H9 (cell line): Measurements from ENCODE around the gene DCPS. TPM values are rescaled to one million over a fixed set of nuclear protein-coding genes. Genes with fewer than 3 reads are reported as not detected.

Experiments used
- DNase-seq: peaks from one replicate; pipeline ENCODE4 v3.0.0-alpha.2; 2017
- H2AFZ ChIP-seq: one replicate; pipeline ENCODE4 v1.6.1; 2013; ENCODE audit warnings: mild to moderate bottlenecking, low read length, control low read depth, moderate library complexity
- H2AK5ac ChIP-seq: 2 replicates; pipeline ENCODE4 v1.6.1; 2013; ENCODE audit warnings: low read length, control low read depth, mixed read lengths; ENCODE audit not compliant: insufficient read length
- H2BK120ac ChIP-seq: one replicate; pipeline ENCODE4 v1.6.1; 2013; ENCODE audit warnings: low read depth, mild to moderate bottlenecking, low read length, control low read depth, inconsistent platforms; ENCODE audit not compliant: poor library complexity, severe bottlenecking
- H2BK12ac ChIP-seq: 2 replicates; pipeline ENCODE4 v1.6.1; 2013; ENCODE audit warnings: low read length, control low read depth, mixed read lengths, low read depth; ENCODE audit not compliant: insufficient read length
- H2BK15ac ChIP-seq: 2 replicates; pipeline ENCODE4 v1.6.1; 2013; ENCODE audit warnings: low read depth, low read length, control low read depth
- H2BK20ac ChIP-seq: one replicate; pipeline ENCODE4 v1.6.1; 2013; ENCODE audit warnings: low read depth, mild to moderate bottlenecking, low read length, control low read depth, inconsistent platforms; ENCODE audit not compliant: poor library complexity, severe bottlenecking
- H2BK5ac ChIP-seq: 2 replicates; pipeline ENCODE4 v1.6.1; 2013; ENCODE audit warnings: low read length, control low read depth, mixed read lengths; ENCODE audit not compliant: insufficient read length
- H3K14ac ChIP-seq: 2 replicates; pipeline ENCODE4 v1.6.1; 2013; ENCODE audit warnings: low read length, control low read depth; ENCODE audit not compliant: insufficient read depth
- H3K18ac ChIP-seq: 2 replicates; pipeline ENCODE4 v1.6.1; 2013; ENCODE audit warnings: low read depth, mild to moderate bottlenecking, mixed read lengths, low read length, control low read depth; ENCODE audit not compliant: insufficient read length
- H3K23ac ChIP-seq: 2 replicates; pipeline ENCODE4 v1.6.1; 2013; ENCODE audit warnings: low read length, control low read depth, mixed read lengths, low read depth; ENCODE audit not compliant: insufficient read length
- H3K23me2 ChIP-seq: 2 replicates; pipeline ENCODE4 v1.6.1; 2013; ENCODE audit warnings: low read depth, mild to moderate bottlenecking, mixed read lengths, low read length, control low read depth; ENCODE audit not compliant: insufficient read length, poor library complexity, severe bottlenecking
- H3K27ac ChIP-seq: 2 replicates; pipeline ENCODE4 v1.5.1; 2013; ENCODE audit warnings: low read length, control low read depth, mixed read lengths, low read depth; ENCODE audit not compliant: insufficient read length
- H3K27me3 ChIP-seq: 2 replicates; pipeline ENCODE4 v1.6.1; 2013; ENCODE audit warnings: low read length, control low read depth, inconsistent platforms; ENCODE audit not compliant: insufficient read depth
- H3K4ac ChIP-seq: 2 replicates; pipeline ENCODE4 v1.6.1; 2013; ENCODE audit warnings: low read depth, mild to moderate bottlenecking, control low read depth, inconsistent platforms, low read length, moderate library complexity
- H3K4me1 ChIP-seq: 2 replicates; pipeline ENCODE4 v1.6.1; 2013; ENCODE audit warnings: low read length, control low read depth, inconsistent platforms; ENCODE audit not compliant: insufficient read depth
- H3K4me2 ChIP-seq: 2 replicates; pipeline ENCODE4 v1.6.1; 2013; ENCODE audit warnings: low read length, control low read depth, mixed read lengths; ENCODE audit not compliant: insufficient read length, insufficient read depth
- H3K56ac ChIP-seq: 2 replicates; pipeline ENCODE4 v1.6.1; 2013; ENCODE audit warnings: low read depth, mild to moderate bottlenecking, mixed read lengths, low read length, control low read depth; ENCODE audit not compliant: insufficient read length
- H3K79me1 ChIP-seq: 2 replicates; pipeline ENCODE4 v1.6.1; 2013; ENCODE audit warnings: low read depth, mild to moderate bottlenecking, moderate library complexity, low read length, control low read depth, inconsistent platforms; ENCODE audit not compliant: insufficient read depth, poor library complexity, severe bottlenecking
- H3K79me2 ChIP-seq: 2 replicates; pipeline ENCODE4 v1.6.1; 2013; ENCODE audit warnings: low read length, control low read depth, inconsistent platforms; ENCODE audit not compliant: insufficient read depth
- H3K9ac ChIP-seq: 2 replicates; pipeline ENCODE4 v1.6.1; 2013; ENCODE audit warnings: low read length, control low read depth, mixed read lengths; ENCODE audit not compliant: insufficient read length; ENCODE audit errors: extremely low read depth
- H3K9me3 ChIP-seq: one replicate; pipeline ENCODE4 v1.6.1; 2013; ENCODE audit warnings: low read depth, low read length, inconsistent platforms; ENCODE audit not compliant: control insufficient read depth
- H3T11ph ChIP-seq: one replicate; pipeline ENCODE4 v1.6.1; 2013; ENCODE audit warnings: mild to moderate bottlenecking, low read length, control low read depth, inconsistent platforms
- H4K20me1 ChIP-seq: one replicate; pipeline ENCODE4 v1.6.1; 2013; ENCODE audit not compliant: control insufficient read depth, insufficient read length, insufficient read depth
- H4K5ac ChIP-seq: 2 replicates; pipeline ENCODE4 v1.6.1; 2013; ENCODE audit warnings: low read depth, mild to moderate bottlenecking, mixed read lengths, low read length, control low read depth; ENCODE audit not compliant: insufficient read length
- H4K8ac ChIP-seq: replicated peaks from 2 replicates; pipeline ENCODE4 v1.6.1; 2013; ENCODE audit warnings: low read length, control low read depth, mixed read lengths, low read depth; ENCODE audit not compliant: insufficient read length
- H4K91ac ChIP-seq: 2 replicates; pipeline ENCODE4 v1.6.1; 2013; ENCODE audit warnings: low read depth, mild to moderate bottlenecking, moderate library complexity, mixed read lengths, low read length, control low read depth; ENCODE audit not compliant: insufficient read length
- H3K27ac Mint-ChIP-seq, 3 experiments: 2 replicates in 2 of 3; 3 replicates in 1 of 3; pipeline ENCODE4 v1.8.0; 2020 to 2021; ENCODE audit warnings: mixed read lengths in 3 of 3, mild to moderate bottlenecking in 1 of 3, moderate library complexity in 1 of 3
- H3K27me3 Mint-ChIP-seq: 2 replicates; pipeline ENCODE4 v1.8.0; 2021; ENCODE audit warnings: low read depth, mild to moderate bottlenecking, moderate library complexity, mixed read lengths
- H3K36me3 Mint-ChIP-seq, 3 experiments: 2 replicates in 2 of 3; 3 replicates in 1 of 3; pipeline ENCODE4 v1.8.0; 2020 to 2021; ENCODE audit warnings: low read depth in 3 of 3, mixed read lengths in 3 of 3; ENCODE audit not compliant: insufficient read depth in 1 of 3
- H3K4me1 Mint-ChIP-seq, 2 experiments: 2 replicates each; pipeline ENCODE4 v1.8.0; 2020; ENCODE audit warnings: mixed read lengths in 2 of 2
- H3K4me3 Mint-ChIP-seq, 2 experiments: 2 replicates in 1 of 2; 3 replicates in 1 of 2; pipeline ENCODE4 v1.8.0; 2020 to 2021; ENCODE audit warnings: mild to moderate bottlenecking in 2 of 2, mixed read lengths in 2 of 2, moderate library complexity in 1 of 2
- H3K9me3 Mint-ChIP-seq, 2 experiments: 2 replicates in 1 of 2; 3 replicates in 1 of 2; pipeline ENCODE4 v1.8.0; 2020; ENCODE audit warnings: mild to moderate bottlenecking in 2 of 2, mixed read lengths in 2 of 2, moderate library complexity in 1 of 2
- WGBS: extraction: QIAGEN DNeasy Blood & Tissue Kit; methylation state at CpG from one replicate; pipeline ENCODE4 v1.1.7; 2013; ENCODE audit warnings: missing lambda C conversion rate, low lambda C conversion rate, mixed read lengths; ENCODE audit not compliant: insufficient read length; ENCODE audit errors: extremely low coverage; 5-methylcytosine and 5-hydroxymethylcytosine counted together
- total RNA-seq: library from RNA; stranded (reverse); gene quantifications from 2 replicates; pipeline ENCODE4 v1.2.1, GENCODE V29; 2021
- TF ChIP-seq, protein P1 (sequence below): fragments of 200-600 bp; sonication (generic); conservative IDR thresholded peaks from 3 replicates; pipeline ENCODE4 v1.8.0; 2021; ENCODE audit warnings: antibody characterized with exemption, mild to moderate bottlenecking

DCPS gene
- total RNA-seq, 1 experiment from 2014 or later, result 27.7 TPM

DNA sequence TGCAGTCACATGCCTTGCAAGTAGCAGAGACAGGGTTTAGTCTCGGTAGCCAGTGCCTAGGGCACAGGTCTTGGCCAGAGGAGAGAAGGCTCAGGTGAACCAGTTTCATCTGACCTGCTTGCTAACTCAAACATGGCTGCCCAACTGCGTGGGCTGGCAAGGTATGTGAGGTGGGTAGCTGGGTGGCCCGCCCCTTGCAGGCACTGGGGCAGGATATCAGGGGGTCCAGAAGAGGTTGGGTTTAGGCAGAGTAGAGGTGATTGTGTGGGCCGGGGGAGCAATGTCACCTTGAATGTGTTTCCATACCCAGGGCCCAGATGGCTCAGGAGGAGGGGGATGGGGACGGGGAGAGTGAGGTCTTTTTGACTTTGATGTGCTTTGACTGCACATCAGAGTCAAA, 89.3 kb downstream of the DCPS start:
- Histone ChIP-seq H3K79me1 (no peaks in the 10 kb centered on the region), H3K4me1 (no peaks in the 10 kb centered on the region), H2AK5ac (no peak overlapping the region), H2BK20ac (no peak overlapping the region), H2BK12ac (no peak overlapping the region), H3K9me3 (no peaks in the 10 kb centered on the region), H3K23me2 (no peaks in the 10 kb centered on the region), H2BK120ac (no peak overlapping the region), H3K14ac (no peak overlapping the region), H2AFZ (no peak overlapping the region), H3T11ph (no peak overlapping the region), H3K23ac (no peak overlapping the region), H3K4me2 (no peak overlapping the region), H4K5ac (no peak overlapping the region), H4K91ac (no peak overlapping the region), H2BK15ac (no peak overlapping the region), H3K27me3 (no peaks in the 10 kb centered on the region), H3K18ac (no peak overlapping the region), H3K27ac (no peak overlapping the region), H3K79me2 (no peaks in the 10 kb centered on the region), H3K4ac (no peak overlapping the region), H4K20me1 (no peaks in the 10 kb centered on the region), H3K9ac (no peak overlapping the region), H2BK5ac (no peak overlapping the region), H4K8ac (no peak overlapping the region), H3K56ac (no peak overlapping the region)
- Mint-ChIP-seq H3K36me3 (no peaks in the 10 kb centered on the region; a peak in 1 of 7 replicates), H3K4me3 (no peak overlapping the region), H3K27me3 (no peaks in the 10 kb centered on the region), H3K27ac (peak overlapping the region in 1 of 3 experiments; percentile 54; a peak in 2 of 7 replicates), H3K9me3 (no peaks in the 10 kb centered on the region; a peak in 1 of 5 replicates), H3K4me1 (peaks cover 13 to 17% of the 10 kb centered on the region in 2 experiments)
- no peak for DNase-seq
- TF ChIP-seq, protein P1, sequence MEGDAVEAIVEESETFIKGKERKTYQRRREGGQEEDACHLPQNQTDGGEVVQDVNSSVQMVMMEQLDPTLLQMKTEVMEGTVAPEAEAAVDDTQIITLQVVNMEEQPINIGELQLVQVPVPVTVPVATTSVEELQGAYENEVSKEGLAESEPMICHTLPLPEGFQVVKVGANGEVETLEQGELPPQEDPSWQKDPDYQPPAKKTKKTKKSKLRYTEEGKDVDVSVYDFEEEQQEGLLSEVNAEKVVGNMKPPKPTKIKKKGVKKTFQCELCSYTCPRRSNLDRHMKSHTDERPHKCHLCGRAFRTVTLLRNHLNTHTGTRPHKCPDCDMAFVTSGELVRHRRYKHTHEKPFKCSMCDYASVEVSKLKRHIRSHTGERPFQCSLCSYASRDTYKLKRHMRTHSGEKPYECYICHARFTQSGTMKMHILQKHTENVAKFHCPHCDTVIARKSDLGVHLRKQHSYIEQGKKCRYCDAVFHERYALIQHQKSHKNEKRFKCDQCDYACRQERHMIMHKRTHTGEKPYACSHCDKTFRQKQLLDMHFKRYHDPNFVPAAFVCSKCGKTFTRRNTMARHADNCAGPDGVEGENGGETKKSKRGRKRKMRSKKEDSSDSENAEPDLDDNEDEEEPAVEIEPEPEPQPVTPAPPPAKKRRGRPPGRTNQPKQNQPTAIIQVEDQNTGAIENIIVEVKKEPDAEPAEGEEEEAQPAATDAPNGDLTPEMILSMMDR, result no peak
- no CpG with 5 or more reads among the region's 5 CpGs for WGBS
